Endothelial cell of umbilical vein (primary cell): ENCODE measurements around the gene KCNK10. TPM values are rescaled to one million over a fixed set of nuclear protein-coding genes. Genes with fewer than 3 reads are reported as not detected.

Experiments
- BruUV-seq: library from RNA; stranded (reverse); fragments of 400-500 nt; replicated peaks from 2 replicates; lab custom pipeline; 2021; lab: Mats Ljungman, UMichigan
- CTCF ChIA-PET: fragments of 300-600, 350-600 bp; sonication (Branson Sonifier 250); formaldehyde crosslinking; loops from one replicate; lab custom pipeline; 2021; ENCODE audit warnings: antibody characterized with exemption, inconsistent platforms; lab: Charles Lee
- POLR2A ChIA-PET: fragments of 300-600, 350-600 bp; sonication (Branson Sonifier 250); formaldehyde crosslinking; loops from one replicate; lab custom pipeline; 2021; ENCODE audit warnings: antibody characterized with exemption, inconsistent platforms; lab: Charles Lee
- DNase-seq: peaks from one replicate; pipeline ENCODE4 v3.0.0-alpha.2; 2011; ENCODE audit warnings: low read depth, low spot score
- FAIRE-seq: peaks from 2 replicates; lab custom pipeline; 2011; peaks lifted over from hg19 to GRCh38; lab: Jason Lieb, UNC
- H2AFZ ChIP-seq: 2 replicates; pipeline ENCODE4 v1.6.0; 2012; ENCODE audit warnings: low read depth, low read length, control low read depth, inconsistent platforms
- H3K27ac ChIP-seq: 2 replicates; pipeline ENCODE4 v1.5.1; 2011; ENCODE audit warnings: low read depth, mild to moderate bottlenecking, control low read depth, low read length, moderate library complexity; ENCODE audit not compliant: insufficient read depth
- H3K27me3 ChIP-seq, 2 experiments: 2 replicates each; pipeline versions ENCODE4 v1.6.0 to v1.6.1; 2011; ENCODE audit warnings: low read length in 2 of 2, mixed read lengths in 1 of 2; ENCODE audit not compliant: control insufficient read depth in 2 of 2, insufficient read depth in 2 of 2
- H3K36me3 ChIP-seq, 2 experiments: 2 replicates in 1 of 2; 3 replicates in 1 of 2; pipeline ENCODE4 v1.5.1; 2011; ENCODE audit warnings: low read length in 2 of 2, mild to moderate bottlenecking in 1 of 2, moderate library complexity in 1 of 2; ENCODE audit not compliant: control insufficient read depth in 2 of 2, insufficient read depth in 2 of 2; ENCODE audit errors: extremely low read depth in 1 of 2
- H3K4me1 ChIP-seq: 3 replicates; pipeline ENCODE4 v1.5.1; 2011; ENCODE audit warnings: mild to moderate bottlenecking, low read length; ENCODE audit not compliant: control insufficient read depth, insufficient read depth; ENCODE audit errors: extremely low read depth
- H3K4me2 ChIP-seq: 2 replicates; pipeline ENCODE4 v1.6.1; 2011; ENCODE audit warnings: low read length, control low read depth, mixed read lengths; ENCODE audit not compliant: insufficient read depth
- H3K4me3 ChIP-seq, 3 experiments: fragments of 200-600 bp in 1 of 3; sonication (generic), shearing (Covaris generic) in 1 of 3; replicated peaks in 1 of 3; 2 replicates each; pipeline ENCODE4 v1.5.1; 2011 to 2016; ENCODE audit warnings: control low read depth in 3 of 3, low read length in 3 of 3, mild to moderate bottlenecking in 2 of 3, inconsistent platforms in 1 of 3, low read depth in 1 of 3, moderate library complexity in 1 of 3; ENCODE audit not compliant: insufficient read depth in 1 of 3
- H3K79me2 ChIP-seq: 2 replicates; pipeline ENCODE4 v1.6.0; 2012; ENCODE audit warnings: low read length, inconsistent platforms; ENCODE audit not compliant: control insufficient read depth, insufficient read depth
- H3K9ac ChIP-seq: replicated peaks from 2 replicates; pipeline ENCODE3; 2011; ENCODE audit warnings: low read length, control low read depth; ENCODE audit not compliant: insufficient read depth; ENCODE audit errors: extremely low read depth
- H3K9me1 ChIP-seq: replicated peaks from 3 replicates; pipeline ENCODE4 v1.6.0; 2011; ENCODE audit warnings: mild to moderate bottlenecking, low read length; ENCODE audit not compliant: control insufficient read depth, insufficient read depth; ENCODE audit errors: extremely low read depth
- H3K9me3 ChIP-seq: replicated peaks from 2 replicates; pipeline ENCODE4 v1.5.1; 2012; ENCODE audit warnings: low read length, inconsistent platforms; ENCODE audit not compliant: control insufficient read depth, insufficient read depth
- H4K20me1 ChIP-seq: replicated peaks from 2 replicates; pipeline ENCODE3; 2011; ENCODE audit warnings: mild to moderate bottlenecking, low read length; ENCODE audit not compliant: control insufficient read depth, insufficient read depth; ENCODE audit errors: extremely low read depth
- EZH2 ChIP-seq: IDR thresholded peaks from 2 replicates; pipeline ENCODE4 v1.6.1; 2012; ENCODE audit warnings: borderline replicate concordance, low read depth, mild to moderate bottlenecking, moderate library complexity, low read length, inconsistent platforms; ENCODE audit not compliant: severe bottlenecking
- GATA2 ChIP-seq: IDR thresholded peaks from 2 replicates; pipeline ENCODE4 v1.7.0; 2011; ENCODE audit warnings: low read depth, mild to moderate bottlenecking, moderate library complexity, mixed read lengths, low read length; ENCODE audit not compliant: insufficient read length, insufficient read depth
- MYC ChIP-seq: IDR thresholded peaks from one replicate; pipeline ENCODE4 v1.6.1; 2011; ENCODE audit warnings: mild to moderate bottlenecking, low read depth, low read length
- POLR2A ChIP-seq: IDR thresholded peaks from 2 replicates; pipeline ENCODE4 v1.6.1; 2012; ENCODE audit warnings: low read depth, mild to moderate bottlenecking, control low read depth, low read length
- POLR2AphosphoS5 ChIP-seq: IDR thresholded peaks from 2 replicates; pipeline ENCODE4 v1.6.1; 2012; ENCODE audit warnings: low read depth, mild to moderate bottlenecking, control low read depth, low read length, moderate library complexity; ENCODE audit not compliant: insufficient read depth
- dilution Hi-C: fragments of 300-500 bp; cut with MboI; formaldehyde crosslinking; loops from one replicate; pipeline ENCODE4 v1.15.0; 2019; ENCODE audit warnings: low sequenced_read_pairs; ENCODE audit not compliant: extremely low pct_ligation_motif_present
- intact Hi-C: fragments of 100-400 bp; cut with micrococcal nuclease; formaldehyde crosslinking; loops from one replicate; pipeline ENCODE4 v1.10.0; 2022
- polyA plus RNA-seq, 4 experiments: library from polyadenylated mRNA; depleted of rRNA in 3 of 4; stranded (reverse) in 3 of 4; unstranded in 1 of 4; fragments of >200 nt; gene quantifications; 2 replicates each; pipeline versions ENCODE4 v1.2.1 to v1.2.3, GENCODE V29; 2011 to 2012; ENCODE audit warnings: missing spikeins in 1 of 4
- total RNA-seq: library from RNA; stranded (reverse); gene quantifications from 2 replicates; pipeline ENCODE4 v1.2.3, GENCODE V29; 2021
- TF ChIP-seq, protein P1 (sequence below): IDR thresholded peaks from 2 replicates; pipeline ENCODE4 v1.6.1; 2011; ENCODE audit not compliant: insufficient read depth, insufficient read length
- TF ChIP-seq, protein P2 (sequence below), 2 donors: IDR thresholded peaks; 1 replicate in 1 of 2; 2 replicates in 1 of 2; pipeline ENCODE4 v1.5.1; 2011; ENCODE audit warnings: low read length in 2 of 2, mild to moderate bottlenecking in 2 of 2, moderate library complexity in 2 of 2, control low read depth in 1 of 2, inconsistent platforms in 1 of 2, low read depth in 1 of 2; ENCODE audit not compliant: insufficient read depth in 1 of 2; ENCODE audit errors: extremely low read depth in 1 of 2

Gene KCNK10
- total and polyA plus RNA-seq, 2 donors (not counting 3 experiments of a cell fraction or from before 2014, with no cell fraction given): not detected

DNA sequence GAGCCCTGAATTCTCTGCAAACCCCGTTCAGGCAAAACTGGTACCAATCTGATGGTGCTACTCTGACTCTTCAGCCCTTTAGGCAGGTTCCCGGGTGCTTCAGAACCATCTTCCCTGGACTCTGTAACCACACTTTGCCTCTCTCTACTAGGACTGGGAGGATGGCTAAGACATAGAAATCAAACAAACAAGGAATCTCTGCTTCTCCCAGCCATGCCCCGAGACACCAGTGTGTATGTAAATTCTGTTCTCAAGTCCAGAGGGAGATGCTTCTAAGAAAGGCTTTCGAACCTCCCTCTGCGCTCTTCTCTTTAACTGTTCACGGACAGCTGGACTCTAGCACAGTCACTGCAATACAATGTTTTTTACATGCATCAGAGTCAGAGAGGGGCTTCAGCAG, 1.9 kb upstream of the KCNK10 start:
- CTCF ChIA-PET: no interaction called here
- TF ChIP-seq POLR2A: no peak
- no peak for TF ChIP-seq EZH2
- TF ChIP-seq, protein P1, sequence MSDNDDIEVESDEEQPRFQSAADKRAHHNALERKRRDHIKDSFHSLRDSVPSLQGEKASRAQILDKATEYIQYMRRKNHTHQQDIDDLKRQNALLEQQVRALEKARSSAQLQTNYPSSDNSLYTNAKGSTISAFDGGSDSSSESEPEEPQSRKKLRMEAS: no peak
- no peak for TF ChIP-seq MYC
- TF ChIP-seq GATA2: no peak
- TF ChIP-seq, protein P2, sequence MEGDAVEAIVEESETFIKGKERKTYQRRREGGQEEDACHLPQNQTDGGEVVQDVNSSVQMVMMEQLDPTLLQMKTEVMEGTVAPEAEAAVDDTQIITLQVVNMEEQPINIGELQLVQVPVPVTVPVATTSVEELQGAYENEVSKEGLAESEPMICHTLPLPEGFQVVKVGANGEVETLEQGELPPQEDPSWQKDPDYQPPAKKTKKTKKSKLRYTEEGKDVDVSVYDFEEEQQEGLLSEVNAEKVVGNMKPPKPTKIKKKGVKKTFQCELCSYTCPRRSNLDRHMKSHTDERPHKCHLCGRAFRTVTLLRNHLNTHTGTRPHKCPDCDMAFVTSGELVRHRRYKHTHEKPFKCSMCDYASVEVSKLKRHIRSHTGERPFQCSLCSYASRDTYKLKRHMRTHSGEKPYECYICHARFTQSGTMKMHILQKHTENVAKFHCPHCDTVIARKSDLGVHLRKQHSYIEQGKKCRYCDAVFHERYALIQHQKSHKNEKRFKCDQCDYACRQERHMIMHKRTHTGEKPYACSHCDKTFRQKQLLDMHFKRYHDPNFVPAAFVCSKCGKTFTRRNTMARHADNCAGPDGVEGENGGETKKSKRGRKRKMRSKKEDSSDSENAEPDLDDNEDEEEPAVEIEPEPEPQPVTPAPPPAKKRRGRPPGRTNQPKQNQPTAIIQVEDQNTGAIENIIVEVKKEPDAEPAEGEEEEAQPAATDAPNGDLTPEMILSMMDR (IDR thresholded peaks at IDR 0.05; ENCODE audit: extremely low read depth in 1 of 2, insufficient read depth in 1 of 2, low read depth in 1 of 2, low read length in 2 of 2): no peak
- no peak for TF ChIP-seq POLR2AphosphoS5
- no peak overlapping the region for H3K27ac ChIP-seq
- dilution Hi-C loops: no loop called here
- no TSS peak for BruUV-seq
- H3K36me3 ChIP-seq: no peaks in the 10 kb centered on the region
- intact Hi-C loops: no loop called here
- POLR2A ChIA-PET: no interaction called here
- H3K9me3 ChIP-seq: no peaks in the 10 kb centered on the region
- no peak overlapping the region for H3K9ac ChIP-seq
- H3K9me1 ChIP-seq: no peaks in the 10 kb centered on the region
- no peaks in the 10 kb centered on the region for H3K79me2 ChIP-seq
- no peak for FAIRE-seq
- H4K20me1 ChIP-seq: no peaks in the 10 kb centered on the region
- H3K4me2 ChIP-seq: no peak overlapping the region
- H3K27me3 ChIP-seq: peaks cover 50 to 64% of the 10 kb centered on the region in 2 experiments
- H3K4me3 ChIP-seq: no peak overlapping the region
- DNase-seq: no peak
- no peaks in the 10 kb centered on the region for H3K4me1 ChIP-seq
- no peak overlapping the region for H2AFZ ChIP-seq
